PFSK-1 (cell line): ENCODE results near the gene CALHM4.

Experiments
- FOXP2 ChIP-seq: optimal IDR thresholded peaks from 2 replicates; pipeline ENCODE3; 2011; ENCODE audit warnings: borderline replicate concordance, control low read depth, inconsistent platforms; ENCODE audit not compliant: insufficient read depth; ENCODE audit errors: extremely low read length, extremely low read depth
- POLR2AphosphoS5 ChIP-seq: IDR thresholded peaks from 2 replicates; pipeline ENCODE4 v1.6.1; 2012; ENCODE audit warnings: low read depth, mild to moderate bottlenecking, control low read depth, low read length, moderate library complexity
- REST ChIP-seq, 2 experiments: IDR thresholded peaks; 2 replicates each; pipeline versions ENCODE4 v1.6.1 to v1.8.0; 2011 to 2012; ENCODE audit warnings: low read depth in 2 of 2, low read length in 2 of 2, control low read depth in 1 of 2, inconsistent platforms in 1 of 2, mild to moderate bottlenecking in 1 of 2, moderate library complexity in 1 of 2; ENCODE audit not compliant: insufficient read depth in 1 of 2
- SIN3A ChIP-seq: IDR thresholded peaks from 2 replicates; pipeline ENCODE4 v1.6.1; 2012; ENCODE audit warnings: mild to moderate bottlenecking, low read length, moderate library complexity, borderline replicate concordance; ENCODE audit not compliant: insufficient read depth
- TAF1 ChIP-seq: IDR thresholded peaks from 2 replicates; pipeline ENCODE4 v1.6.1; 2012; ENCODE audit warnings: low read length, control low read depth, borderline replicate concordance; ENCODE audit not compliant: insufficient read depth

The CALHM4 gene

GRCh38 chr6:116542426-116542825 is 11.1 kb upstream of the CALHM4 start:
- no peak for TF ChIP-seq TAF1
- TF ChIP-seq POLR2AphosphoS5: no peak
- TF ChIP-seq REST (IDR thresholded peaks at IDR 0.05; ENCODE audit: insufficient read depth in 1 of 2, low read depth in 2 of 2, low read length in 2 of 2): no peak
- TF ChIP-seq FOXP2: no peak
- no peak for TF ChIP-seq SIN3A

- TF ChIP-seq POLR2AphosphoS5 (no peak), SIN3A (no peak), REST (IDR thresholded peaks at IDR 0.05; ENCODE audit: insufficient read depth in 1 of 2, low read depth in 2 of 2, low read length in 2 of 2) (no peak), TAF1 (no peak), FOXP2 (no peak)
Observed at GRCh38 chr6:116543149-116543548, 10.4 kb upstream of the CALHM4 start.

GRCh38 chr6:116545651-116546050 is 7.9 kb upstream of the CALHM4 start, which contains the start of gene TRAPPC3L:
Gene TRAPPC3L, minus strand, starts transcription at chr6:116545684. Its CDS starts 170 bp downstream, at chr6:116545514.
- TF ChIP-seq SIN3A (no peak), POLR2AphosphoS5 (no peak), FOXP2 (no peak), REST (IDR thresholded peaks at IDR 0.05; ENCODE audit: insufficient read depth in 1 of 2, low read depth in 2 of 2, low read length in 2 of 2) (no peak), TAF1 (no peak)

GRCh38 chr6:116547358-116547757 is 6.2 kb upstream of the CALHM4 start:
- TF ChIP-seq POLR2AphosphoS5: no peak
- TF ChIP-seq SIN3A: no peak
- TF ChIP-seq REST (IDR thresholded peaks at IDR 0.05; ENCODE audit: insufficient read depth in 1 of 2, low read depth in 2 of 2, low read length in 2 of 2): no peak
- TF ChIP-seq FOXP2: no peak
- TF ChIP-seq TAF1: no peak

GRCh38 chr6:116550796-116551195 is 2.8 kb upstream of the CALHM4 start:
- TF ChIP-seq TAF1: no peak
- TF ChIP-seq REST (IDR thresholded peaks at IDR 0.05; ENCODE audit: insufficient read depth in 1 of 2, low read depth in 2 of 2, low read length in 2 of 2): no peak
- no peak for TF ChIP-seq SIN3A
- TF ChIP-seq POLR2AphosphoS5: no peak
- no peak for TF ChIP-seq FOXP2
